Fibroblast of mammary gland (primary cell): ENCODE results near the gene GPR137.

Experiments
- DNase-seq: peaks from one replicate; pipeline ENCODE4 v3.0.0-alpha.2; 2010; ENCODE audit warnings: low read depth
- H3K4me3 ChIP-seq: 2 replicates; pipeline ENCODE4 v1.5.1; 2011; ENCODE audit warnings: low read depth, mild to moderate bottlenecking, low read length, moderate library complexity; ENCODE audit not compliant: control insufficient read depth
- TF ChIP-seq, protein P1 (sequence below): conservative IDR thresholded peaks from 2 replicates; pipeline ENCODE4 v1.5.1; 2011; ENCODE audit warnings: low read depth, low read length, inconsistent platforms; ENCODE audit not compliant: control insufficient read depth, insufficient read depth

Gene GPR137

DNA sequence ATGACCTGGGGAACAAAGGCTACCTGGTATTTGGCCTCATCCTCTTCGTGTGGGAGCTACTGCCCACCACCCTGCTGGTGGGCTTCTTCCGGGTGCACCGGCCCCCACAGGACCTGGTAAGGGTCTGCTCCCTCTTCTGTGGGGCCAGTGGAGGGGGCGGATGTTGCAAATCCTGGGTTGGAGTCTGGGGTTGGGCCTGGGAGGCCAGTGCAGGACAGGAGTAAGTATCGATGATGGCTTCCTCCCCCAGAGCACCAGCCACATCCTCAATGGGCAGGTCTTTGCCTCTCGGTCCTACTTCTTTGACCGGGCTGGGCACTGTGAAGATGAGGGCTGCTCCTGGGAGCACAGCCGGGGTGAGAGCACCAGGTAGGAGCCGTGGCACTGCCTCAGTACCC lies 2.7 kb downstream of the GPR137 start:
- no peak for DNase-seq
- TF ChIP-seq, protein P1, sequence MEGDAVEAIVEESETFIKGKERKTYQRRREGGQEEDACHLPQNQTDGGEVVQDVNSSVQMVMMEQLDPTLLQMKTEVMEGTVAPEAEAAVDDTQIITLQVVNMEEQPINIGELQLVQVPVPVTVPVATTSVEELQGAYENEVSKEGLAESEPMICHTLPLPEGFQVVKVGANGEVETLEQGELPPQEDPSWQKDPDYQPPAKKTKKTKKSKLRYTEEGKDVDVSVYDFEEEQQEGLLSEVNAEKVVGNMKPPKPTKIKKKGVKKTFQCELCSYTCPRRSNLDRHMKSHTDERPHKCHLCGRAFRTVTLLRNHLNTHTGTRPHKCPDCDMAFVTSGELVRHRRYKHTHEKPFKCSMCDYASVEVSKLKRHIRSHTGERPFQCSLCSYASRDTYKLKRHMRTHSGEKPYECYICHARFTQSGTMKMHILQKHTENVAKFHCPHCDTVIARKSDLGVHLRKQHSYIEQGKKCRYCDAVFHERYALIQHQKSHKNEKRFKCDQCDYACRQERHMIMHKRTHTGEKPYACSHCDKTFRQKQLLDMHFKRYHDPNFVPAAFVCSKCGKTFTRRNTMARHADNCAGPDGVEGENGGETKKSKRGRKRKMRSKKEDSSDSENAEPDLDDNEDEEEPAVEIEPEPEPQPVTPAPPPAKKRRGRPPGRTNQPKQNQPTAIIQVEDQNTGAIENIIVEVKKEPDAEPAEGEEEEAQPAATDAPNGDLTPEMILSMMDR, result no peak
- no peak overlapping the region for H3K4me3 ChIP-seq

DNA sequence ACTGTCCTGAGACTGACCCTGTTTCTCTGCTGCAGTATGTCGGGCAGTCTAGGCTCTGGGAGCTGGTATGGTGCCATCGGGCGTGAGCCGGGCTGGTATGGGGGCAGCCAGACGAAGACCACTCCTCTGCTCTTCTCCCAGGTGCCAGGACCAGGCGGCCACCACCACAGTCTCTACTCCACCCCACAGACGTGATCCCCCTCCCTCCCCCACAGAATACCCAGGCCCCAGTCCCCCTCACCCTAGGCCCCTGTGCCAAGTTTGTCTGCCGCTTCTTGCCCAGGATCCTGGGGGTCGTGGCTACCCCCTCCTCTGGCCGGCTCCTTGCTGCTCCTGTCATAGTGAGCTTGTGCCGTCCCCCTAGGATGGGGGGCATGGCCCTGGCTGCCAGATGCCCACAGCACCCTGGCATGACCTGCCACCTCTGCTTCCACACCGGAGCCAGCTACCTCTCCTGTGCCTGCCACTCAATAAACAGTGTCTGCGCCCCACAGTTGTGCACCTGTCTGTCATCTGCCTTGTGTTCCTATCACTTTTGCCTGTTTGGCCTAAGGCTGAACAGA lies 3.4 kb downstream of the GPR137 start:
- no peak overlapping the region for H3K4me3 ChIP-seq
- DNase-seq, result no peak
- TF ChIP-seq, protein P1, result no peak

DNA sequence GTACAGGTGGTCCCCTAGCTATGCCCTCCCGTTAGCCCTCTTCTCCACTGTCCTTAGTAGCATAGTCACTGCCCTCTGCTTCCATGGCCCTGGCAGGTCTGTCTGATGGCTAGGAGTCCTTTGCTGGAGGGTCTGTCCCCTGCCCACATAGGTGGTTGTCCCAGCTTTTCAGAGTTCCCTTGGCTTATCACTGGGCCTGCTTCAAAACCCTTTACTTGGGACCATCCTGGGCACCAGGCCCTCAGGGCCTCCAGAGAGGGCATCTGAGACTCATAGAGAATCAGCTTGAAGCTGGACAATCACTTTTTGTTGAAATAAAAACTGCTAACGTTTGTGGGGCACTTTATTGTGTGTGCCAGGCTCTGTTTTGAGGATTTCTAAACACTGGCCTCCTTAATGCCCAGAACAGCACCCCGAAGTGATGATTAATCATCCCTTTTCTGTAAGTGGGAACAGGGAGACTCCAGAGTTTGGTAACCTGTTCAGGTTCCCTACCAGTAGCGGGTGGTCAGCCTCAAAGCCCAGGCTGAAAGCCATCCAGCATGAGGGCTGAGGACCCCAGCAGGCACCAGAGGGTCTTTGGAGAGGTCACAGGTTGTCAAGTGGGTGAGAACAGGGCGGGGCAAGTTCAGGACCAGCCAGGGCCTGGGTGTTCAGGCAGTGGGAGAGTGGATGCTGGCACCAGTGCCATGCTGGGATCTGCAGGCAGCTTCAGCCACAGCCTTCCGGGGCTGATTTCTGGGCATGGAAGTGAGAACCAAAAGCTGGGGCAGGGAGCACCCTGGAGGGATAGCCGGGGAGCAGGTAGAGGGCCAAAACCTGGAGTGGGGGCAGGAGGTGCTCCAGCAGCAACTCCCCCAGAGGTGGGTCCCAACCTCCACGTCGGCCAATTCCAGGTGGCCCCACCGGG lies 5.0 kb downstream of the GPR137 start:
- no peak overlapping the region for H3K4me3 ChIP-seq
- TF ChIP-seq, protein P1, result no peak
- DNase-seq, result no peak

DNA sequence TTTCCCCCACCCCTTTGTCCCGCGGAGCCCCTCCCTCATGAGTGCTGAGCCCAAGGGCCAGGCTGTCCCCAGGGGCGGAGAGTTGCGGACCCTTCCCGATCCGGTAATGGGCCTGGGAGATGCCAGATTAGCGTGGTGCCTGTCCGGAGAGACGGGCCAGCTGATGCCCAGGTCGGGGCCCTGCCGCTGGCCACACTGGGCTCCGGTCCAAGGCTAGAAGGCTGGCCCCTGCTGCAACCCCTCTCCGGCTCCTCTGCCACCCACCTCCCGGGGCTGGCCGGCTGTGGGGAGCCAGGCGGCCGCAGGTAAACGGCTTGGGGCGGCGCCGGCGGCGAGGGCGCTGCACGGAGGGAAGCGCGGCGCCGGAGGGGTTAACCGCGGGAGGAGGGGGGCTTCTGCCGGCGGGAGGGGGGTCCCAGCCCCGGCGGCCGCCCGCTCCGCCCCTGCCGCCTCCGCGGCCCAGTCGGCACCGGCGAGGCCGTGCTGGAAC lies 5.7 kb downstream of the GPR137 start, which contains the start of gene KCNK4:
Gene KCNK4, plus strand, starts transcription at position 41 of the 490 bp plus-strand sequence. CDS start 1,717 bp downstream, outside the sequence.
- H3K4me3 ChIP-seq, result no peak within 1 kb of the TSS
- TF ChIP-seq, protein P1, result no peak
- no peak for DNase-seq

DNA sequence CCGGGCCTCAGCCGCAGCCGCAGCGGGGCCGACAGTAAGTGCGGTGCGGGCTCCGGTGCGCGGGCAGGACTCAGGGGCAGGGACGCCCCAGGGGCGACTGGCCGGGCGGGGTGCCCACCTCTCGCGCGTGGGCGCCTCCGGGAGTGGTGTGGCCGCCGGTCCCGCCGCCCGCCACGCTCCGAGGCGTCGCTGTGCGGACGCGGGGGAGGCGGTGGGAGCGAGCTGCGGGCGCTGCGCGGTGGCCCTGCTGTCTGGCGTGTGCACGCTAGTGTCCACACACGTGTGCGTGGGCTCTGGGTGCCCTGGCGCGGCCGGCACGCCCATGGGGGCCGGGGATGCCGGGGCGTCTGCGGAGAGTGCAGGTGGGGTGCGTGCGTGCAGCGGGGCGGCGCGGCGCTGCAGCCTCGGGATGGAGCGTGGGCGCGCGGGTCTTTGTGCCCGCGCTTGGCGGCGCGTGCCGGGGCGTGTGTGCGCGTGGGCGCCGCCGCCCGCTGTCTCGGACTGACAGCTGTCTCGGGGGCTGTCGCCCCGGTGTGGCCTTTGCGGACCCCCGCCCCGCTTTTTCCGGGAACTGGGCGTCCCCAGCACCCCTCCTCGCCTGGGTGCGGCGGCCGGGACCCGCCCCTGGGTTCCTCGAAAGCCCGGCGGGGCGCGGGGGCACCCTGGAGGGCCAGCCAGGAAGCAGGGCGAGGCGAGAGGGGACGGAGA lies 6.3 kb downstream of the GPR137 start:
- TF ChIP-seq, protein P1, result no peak
- no peak overlapping the region for H3K4me3 ChIP-seq
- no peak for DNase-seq

DNA sequence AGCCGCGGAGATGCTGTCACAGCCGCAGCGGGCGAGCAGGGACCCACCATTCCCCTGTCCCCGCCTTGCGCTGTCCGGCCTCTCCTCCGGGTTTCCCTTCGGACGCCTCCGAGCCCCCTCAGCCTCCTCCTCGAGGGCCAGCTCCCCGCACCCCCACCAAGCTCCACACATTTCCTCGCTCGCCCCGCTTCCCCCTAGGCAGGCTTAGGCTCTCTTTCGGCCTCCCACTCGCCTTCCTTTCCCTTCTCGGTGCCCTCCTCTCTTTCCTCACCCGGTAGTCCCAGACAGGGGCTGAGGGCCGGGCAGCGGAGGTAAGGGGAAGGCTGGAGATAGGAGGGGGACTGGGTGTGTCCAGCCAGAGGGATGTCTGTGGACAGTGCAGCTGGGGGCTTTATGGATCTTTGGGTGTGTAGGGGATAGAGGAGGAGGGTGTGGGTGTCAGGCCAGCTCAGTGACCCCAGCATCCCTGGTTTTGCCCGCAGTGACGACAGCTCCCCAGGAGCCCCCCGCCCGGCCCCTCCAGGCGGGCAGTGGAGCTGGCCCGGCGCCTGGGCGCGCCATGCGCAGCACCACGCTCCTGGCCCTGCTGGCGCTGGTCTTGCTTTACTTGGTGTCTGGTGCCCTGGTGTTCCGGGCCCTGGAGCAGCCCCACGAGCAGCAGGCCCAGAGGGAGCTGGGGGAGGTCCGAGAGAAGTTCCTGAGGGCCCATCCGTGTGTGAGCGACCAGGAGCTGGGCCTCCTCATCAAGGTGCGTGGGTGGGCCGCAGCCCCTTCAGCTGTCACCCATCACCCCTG lies 7.0 kb downstream of the GPR137 start:
- no peak for DNase-seq
- no peak overlapping the region for H3K4me3 ChIP-seq
- TF ChIP-seq, protein P1, result no peak
